HG03097 (cell line): ENCODE data around the gene LTBP2.

Experiments
- ATAC-seq: cut with Tn5 transposase; IDR thresholded peaks from one replicate; pipeline ENCODE4 v1.9.1; 2021; ENCODE audit not compliant: unreplicated experiment, low FRiP score

LTBP2 gene

GRCh38 chr14:74638966-74639365 is 26.9 kb upstream of the LTBP2 start:
- no peak for ATAC-seq

- ATAC-seq, result no peak
These were observed 26.0 kb upstream of the LTBP2 start for GRCh38 chr14:74638066-74638465.

GRCh38 chr14:74637178-74637550 is 25.1 kb upstream of the LTBP2 start:
- no peak for ATAC-seq

- no peak for ATAC-seq
These were observed 24.6 kb upstream of the LTBP2 start for GRCh38 chr14:74636424-74637177.

GRCh38 chr14:74635847-74636246 is 23.8 kb upstream of the LTBP2 start:
- no peak for ATAC-seq

- ATAC-seq, result no peak
These were observed 22.9 kb upstream of the LTBP2 start for GRCh38 chr14:74634964-74635363.

GRCh38 chr14:74634481-74634880 is 22.4 kb upstream of the LTBP2 start:
- no peak for ATAC-seq

GRCh38 chr14:74630881-74631690 is 19.0 kb upstream of the LTBP2 start:
- no peak for ATAC-seq

GRCh38 chr14:74628418-74628817 is 16.4 kb upstream of the LTBP2 start:
- ATAC-seq, result no peak

GRCh38 chr14:74627076-74627475 is 15.0 kb upstream of the LTBP2 start:
- ATAC-seq, result no peak

- no peak for ATAC-seq
These were observed 10.2 kb upstream of the LTBP2 start for GRCh38 chr14:74622257-74622656.

GRCh38 chr14:74621556-74621955 is 9.5 kb upstream of the LTBP2 start:
- no peak for ATAC-seq

- no peak for ATAC-seq
These were observed 8.9 kb upstream of the LTBP2 start for GRCh38 chr14:74620923-74621322.

- no peak for ATAC-seq
These were observed 8.5 kb upstream of the LTBP2 start for GRCh38 chr14:74620497-74620921.

GRCh38 chr14:74619672-74620131 is 7.7 kb upstream of the LTBP2 start:
- no peak for ATAC-seq

GRCh38 chr14:74618078-74618952 is 6.3 kb upstream of the LTBP2 start:
- no peak for ATAC-seq

GRCh38 chr14:74616996-74617700 is 5.1 kb upstream of the LTBP2 start:
- ATAC-seq, result no peak

- ATAC-seq, result no peak
These were observed 4.5 kb upstream of the LTBP2 start for GRCh38 chr14:74616507-74616906.

- ATAC-seq, result no peak
These were observed 3.7 kb upstream of the LTBP2 start for GRCh38 chr14:74615735-74616134.
